IMR-90 (cell line): Measurements from ENCODE around the gene HLA-DQB1. TPM values are rescaled to one million over a fixed set of nuclear protein-coding genes. Genes with fewer than 3 reads are reported as not detected.

ENCODE experiments used
- ATAC-seq: fragments of 200-7000 bp; cut with Tn5 transposase; 2 replicates; pipeline ENCODE4 v1.9.1; 2020; ENCODE audit warnings: low read depth, mild to moderate bottlenecking, moderate library complexity
- BruUV-seq: library from RNA; stranded (reverse); fragments of 400-500 nt; replicated peaks from 2 replicates; lab custom pipeline; 2021; lab: Mats Ljungman, UMichigan
- CTCF ChIA-PET: fragments of 300-600 bp; formaldehyde crosslinking; extraction: SDS; loops from one replicate; lab custom pipeline; 2021; ENCODE audit warnings: antibody characterized with exemption; lab: Yijun Ruan, JAX
- POLR2A ChIA-PET: fragments of 300-600 bp; sonication (Branson Sonifier 250); formaldehyde crosslinking; loops from one replicate; lab custom pipeline; 2022; ENCODE audit warnings: antibody characterized with exemption; ENCODE audit not compliant: unreplicated experiment; lab: Charles Lee
- DNase-seq: peaks from one replicate; pipeline ENCODE4 v3.0.0; 2013
- H2AFZ ChIP-seq: replicated peaks from 2 replicates; pipeline ENCODE3; 2013; ENCODE audit warnings: low read length, mild to moderate bottlenecking; ENCODE audit not compliant: poor library complexity
- H2AK5ac ChIP-seq: 2 replicates; pipeline ENCODE4 v1.6.1; 2013; ENCODE audit warnings: low read depth, low read length, inconsistent platforms
- H2AK9ac ChIP-seq: replicated peaks from 2 replicates; pipeline ENCODE3; 2013; ENCODE audit warnings: mild to moderate bottlenecking, low read depth, low read length, moderate library complexity; ENCODE audit not compliant: poor library complexity
- H2BK120ac ChIP-seq: 2 replicates; pipeline ENCODE4 v1.6.1; 2013; ENCODE audit warnings: low read depth, low read length, inconsistent platforms
- H2BK15ac ChIP-seq: 3 replicates; pipeline ENCODE4 v1.6.1; 2013; ENCODE audit warnings: low read depth, low read length, inconsistent platforms
- H2BK20ac ChIP-seq: 2 replicates; pipeline ENCODE4 v1.6.1; 2013; ENCODE audit warnings: low read depth, mild to moderate bottlenecking, inconsistent platforms, low read length, moderate library complexity
- H2BK5ac ChIP-seq: 2 replicates; pipeline ENCODE4 v1.6.1; 2013; ENCODE audit warnings: mild to moderate bottlenecking, low read depth, low read length, inconsistent platforms; ENCODE audit not compliant: poor library complexity, severe bottlenecking
- H3K14ac ChIP-seq: replicated peaks from 2 replicates; pipeline ENCODE4 v1.6.1; 2013; ENCODE audit warnings: low read depth, low read length, inconsistent platforms
- H3K18ac ChIP-seq: 2 replicates; pipeline ENCODE4 v1.6.1; 2013; ENCODE audit warnings: low read depth, low read length, control low read depth
- H3K23ac ChIP-seq: 2 replicates; pipeline ENCODE4 v1.6.1; 2013; ENCODE audit warnings: low read depth, low read length, inconsistent platforms
- H3K27ac ChIP-seq: 2 replicates; pipeline ENCODE4 v1.5.1; 2013; ENCODE audit warnings: mild to moderate bottlenecking, control low read depth, low read length; ENCODE audit not compliant: insufficient read depth
- H3K27me3 ChIP-seq: 2 replicates; pipeline ENCODE4 v1.6.1; 2013; ENCODE audit warnings: low read length; ENCODE audit not compliant: control insufficient read depth, insufficient read depth
- H3K36me3 ChIP-seq: 2 replicates; pipeline ENCODE4 v1.6.1; 2013; ENCODE audit warnings: low read length, mixed read lengths; ENCODE audit not compliant: control insufficient read depth, insufficient read depth
- H3K4ac ChIP-seq: 2 replicates; pipeline ENCODE4 v1.6.1; 2013; ENCODE audit warnings: low read depth, low read length, inconsistent platforms
- H3K4me1 ChIP-seq: 2 replicates; pipeline ENCODE4 v1.6.1; 2013; ENCODE audit warnings: low read length, mixed read lengths; ENCODE audit not compliant: control insufficient read depth, insufficient read depth
- H3K4me2 ChIP-seq: 2 replicates; pipeline ENCODE4 v1.6.1; 2013; ENCODE audit warnings: low read depth, mild to moderate bottlenecking, control low read depth, low read length, moderate library complexity
- H3K4me3 ChIP-seq: 2 replicates; pipeline ENCODE4 v1.5.1; 2013; ENCODE audit warnings: low read depth, mild to moderate bottlenecking, control low read depth, low read length, moderate library complexity; ENCODE audit not compliant: insufficient read depth
- H3K56ac ChIP-seq: 2 replicates; pipeline ENCODE4 v1.6.1; 2013; ENCODE audit warnings: low read length, inconsistent platforms; ENCODE audit not compliant: insufficient read depth; ENCODE audit errors: extremely low read depth
- H3K79me1 ChIP-seq, 2 experiments: 2 replicates each; pipeline ENCODE4 v1.6.1; 2013; ENCODE audit warnings: low read length in 2 of 2, inconsistent platforms in 1 of 2, low read depth in 1 of 2
- H3K9ac ChIP-seq: 2 replicates; pipeline ENCODE4 v1.6.1; 2013; ENCODE audit warnings: low read depth, low read length, control low read depth
- H3K9me1 ChIP-seq: 2 replicates; pipeline ENCODE4 v1.6.1; 2013; ENCODE audit warnings: low read length, inconsistent platforms; ENCODE audit not compliant: insufficient read depth
- H3K9me3 ChIP-seq: 2 replicates; pipeline ENCODE4 v1.6.1; 2013; ENCODE audit warnings: low read length; ENCODE audit not compliant: control insufficient read depth, insufficient read depth
- H4K20me1 ChIP-seq: 2 replicates; pipeline ENCODE4 v1.6.1; 2013; ENCODE audit warnings: low read length, inconsistent platforms; ENCODE audit not compliant: insufficient read depth
- H4K5ac ChIP-seq: 2 replicates; pipeline ENCODE4 v1.6.1; 2013; ENCODE audit warnings: mild to moderate bottlenecking, low read depth, low read length, control low read depth
- H4K8ac ChIP-seq, 2 experiments: 2 replicates each; pipeline ENCODE4 v1.6.1; 2013; ENCODE audit warnings: low read depth in 2 of 2, low read length in 2 of 2, control low read depth in 1 of 2, inconsistent platforms in 1 of 2
- H4K91ac ChIP-seq: 2 replicates; pipeline ENCODE4 v1.6.1; 2013; ENCODE audit warnings: low read depth, low read length, inconsistent platforms; ENCODE audit not compliant: insufficient read depth
- CHD1 ChIP-seq: IDR thresholded peaks from 2 replicates; pipeline ENCODE4 v1.6.1; 2012; ENCODE audit warnings: low read depth, low read length, improper control_type of control experiment
- RFX5 ChIP-seq: IDR thresholded peaks from 2 replicates; pipeline ENCODE4 v1.8.0; 2012; ENCODE audit warnings: low read depth, mild to moderate bottlenecking, low read length, moderate library complexity
- WGBS, 2 experiments: methylation state at CpG; one replicate each; pipeline versions ENCODE4 v1.1.5 to v1.1.7; 2013; ENCODE audit warnings: missing lambda C conversion rate in 2 of 2; ENCODE audit not compliant: insufficient read length in 1 of 2; ENCODE audit errors: extremely low coverage in 2 of 2; 5-methylcytosine and 5-hydroxymethylcytosine counted together
- dilution Hi-C: fragments of 300-500 bp; cut with HindIII; formaldehyde crosslinking; loops from one replicate; pipeline ENCODE4 v1.14.3; 2018; ENCODE audit warnings: low sequenced_read_pairs; ENCODE audit not compliant: unreplicated experiment
- in situ Hi-C: fragments of 300-500 bp; cut with MboI; formaldehyde crosslinking; loops from 3 replicates; pipeline ENCODE4 v1.14.3; 2019; ENCODE audit warnings: low sequenced_read_pairs, inconsistent platforms, mixed read lengths
- intact Hi-C: fragments of 100-400 bp; cut with micrococcal nuclease; formaldehyde crosslinking; loops from 2 replicates; pipeline ENCODE4 v1.10.0; 2022
- polyA plus RNA-seq, 3 experiments: library from polyadenylated mRNA; depleted of rRNA; stranded (reverse); fragments of >200 nt; gene quantifications; 2 replicates each; pipeline ENCODE4 v1.2.3, GENCODE V29; 2012; ENCODE audit warnings: low replicate concordance in 1 of 3
- total RNA-seq: library from RNA; depleted of rRNA; stranded (reverse); fragments of >200 nt; gene quantifications from 2 replicates; pipeline ENCODE4 v1.2.3, GENCODE V29; 2012

The HLA-DQB1 gene
- total and polyA plus RNA-seq, 2 of the 4 experiments (the other 2 are of a cell fraction), result not detected

- no peaks in the 10 kb centered on the region for H3K4me1 ChIP-seq
- H2AK5ac ChIP-seq, result no peak overlapping the region
- no peak overlapping the region for H2BK20ac ChIP-seq
- no peak overlapping the region for H3K9ac ChIP-seq
- H2AK9ac ChIP-seq, result no peak overlapping the region
- no peak overlapping the region for H3K18ac ChIP-seq
- no peak overlapping the region for H3K4ac ChIP-seq
- H2BK15ac ChIP-seq, result no peak overlapping the region
- no peaks in the 10 kb centered on the region for H3K27me3 ChIP-seq
- intact Hi-C loops, result loop anchor here (10.0 kb wide), 1 partner anchor 197 kb away; no protein-coding TSS in a partner anchor
- no peaks in the 10 kb centered on the region for H3K9me1 ChIP-seq
- H3K56ac ChIP-seq, result no peak overlapping the region
- no peak overlapping the region for H3K4me3 ChIP-seq
- H4K8ac ChIP-seq, result no peak overlapping the region
- ChIA-PET CTCF (no interaction called here), POLR2A (no interaction called here)
- WGBS, 2 experiments, result 67% methylated on average over 1 of the region's 5 CpGs; no CpG with 5 or more reads in 1 of the 2 experiments
- H3K79me1 ChIP-seq, result no peaks in the 10 kb centered on the region
- H3K9me3 ChIP-seq, result no peaks in the 10 kb centered on the region
- H4K91ac ChIP-seq, result no peak overlapping the region
- no TSS peak for BruUV-seq
- ATAC-seq, result no peak
- H3K27ac ChIP-seq, result no peak overlapping the region
- H3K36me3 ChIP-seq, result no peaks in the 10 kb centered on the region
- H3K14ac ChIP-seq, result no peak overlapping the region
- DNase-seq, result peak; percentile 19
- H3K4me2 ChIP-seq, result no peak overlapping the region
- in situ Hi-C loops, result no loop called here
- H2AFZ ChIP-seq, result no peak overlapping the region
- H2BK5ac ChIP-seq, result no peak overlapping the region
- TF ChIP-seq CHD1, result no peak
- TF ChIP-seq RFX5, result peak; percentile 68
- no peak overlapping the region for H2BK120ac ChIP-seq
- no peaks in the 10 kb centered on the region for H4K20me1 ChIP-seq
- dilution Hi-C loops, result no loop called here
- no peak overlapping the region for H4K5ac ChIP-seq
- no peak overlapping the region for H3K23ac ChIP-seq
Measured at GRCh38 chr6:32668226-32668747, 1.8 kb upstream of the HLA-DQB1 start.
